Tibial nerve (tissue), 3 donors: Measurements from ENCODE around the gene HIVEP2.
"Not testable (repeated sequence)": the region's sequence is repeated elsewhere in the genome, so short reads cannot be mapped to it uniquely, and the experiment has no call there.

Experiments
- CTCF ChIP-seq, 5 experiments: fragments of 200-600 bp in 3 of 5; fragments of 450-650 bp in 2 of 5; sonication (generic) in 3 of 5; IDR thresholded peaks; one replicate each; pipeline ENCODE4 v1.5.1; 2016 to 2019; ENCODE audit warnings: antibody characterized with exemption in 5 of 5, mild to moderate bottlenecking in 3 of 5, moderate library complexity in 2 of 5
- POLR2A ChIP-seq, 2 donors: fragments of 450-650 bp; IDR thresholded peaks; one replicate each; pipeline ENCODE4 v1.6.1; 2017; ENCODE audit warnings: antibody characterized with exemption in 2 of 2, mild to moderate bottlenecking in 2 of 2, moderate library complexity in 2 of 2

- not testable (repeated sequence) for TF ChIP-seq CTCF, POLR2A (IDR thresholded peaks at IDR 0.05)
These were observed 26.0 kb upstream of the HIVEP2 start for GRCh38 chr6:142970941-142971340.
